ENCODE measurements around the gene NLGN4X.

DNA sequence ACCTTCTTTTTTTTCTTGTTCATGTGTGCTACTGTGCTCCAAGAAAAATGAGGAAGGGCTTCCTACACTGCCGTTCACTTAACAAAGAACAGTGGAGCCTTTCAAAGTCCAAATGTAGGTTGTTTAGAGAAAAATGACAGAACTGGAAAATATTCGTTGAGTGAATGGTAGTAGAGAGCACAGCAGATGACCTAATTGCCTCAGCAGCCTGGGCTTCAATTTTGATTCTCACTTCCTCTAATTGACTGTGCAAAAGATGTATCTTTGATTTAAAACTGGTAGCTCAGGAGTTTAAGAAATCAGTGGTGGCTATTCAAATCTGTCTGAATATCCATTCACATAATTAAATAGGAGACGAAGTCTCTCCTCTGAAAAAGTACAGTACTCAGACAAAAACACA lies 5.2 kb downstream of the NLGN4X start:
- no peak for TF ChIP-seq GATA2 (IDR thresholded peaks at IDR 0.05; ENCODE audit: low read depth, low read length)
- TF ChIP-seq GATA3 (IDR thresholded peaks at IDR 0.05; ENCODE audit: low read depth, low read length), result no peak

Measured in SH-SY5Y (cell line).